Measurements from ENCODE around the gene TDRD7.

DNA sequence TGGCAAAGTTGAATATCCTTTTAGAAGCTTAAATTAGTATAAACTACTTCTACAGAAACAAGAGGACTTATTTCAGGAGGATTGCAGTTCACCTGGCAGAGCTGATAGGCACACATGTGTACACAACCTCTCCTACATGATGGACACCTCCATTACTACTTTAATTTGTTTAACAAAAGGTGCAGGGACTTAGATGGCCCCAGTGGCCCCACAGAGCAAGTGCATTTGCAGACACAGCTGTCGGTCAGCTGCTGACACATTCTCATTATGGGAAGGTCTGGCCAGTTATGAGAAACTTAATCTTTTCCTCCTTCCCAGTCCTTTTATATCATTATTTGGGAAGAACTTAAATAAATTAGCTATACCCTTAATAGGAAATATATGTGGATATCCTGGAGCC lies 28.3 kb downstream of the TDRD7 start:
- TF ChIP-seq POLR2A (IDR thresholded peaks at IDR 0.05; ENCODE audit: low read depth, low read length) (no peak), TAF1 (IDR thresholded peaks at IDR 0.05; ENCODE audit: borderline replicate concordance, low read depth, low read length) (no peak), POLR2AphosphoS5 (IDR thresholded peaks at IDR 0.05; ENCODE audit: low read depth, low read length) (no peak)
